HEK293 (cell line): ENCODE measurements around the gene EIF4H.

Experiments
- CTCF ChIA-PET: fragments of 350-600 bp; formaldehyde crosslinking; extraction: SDS; loops from one replicate; lab custom pipeline; 2021; ENCODE audit warnings: antibody characterized with exemption; lab: Yijun Ruan, JAX
- POLR2A ChIA-PET: fragments of 300-600 bp; formaldehyde crosslinking; extraction: SDS; loops from one replicate; lab custom pipeline; 2020; ENCODE audit warnings: antibody characterized with exemption, inconsistent platforms; lab: Yijun Ruan, JAX
- H3K27ac ChIP-seq: fragments of 200-500 bp; sonication (Bioruptor generic); 2 replicates; pipeline ENCODE4 v1.5.1; 2014; ENCODE audit warnings: low read depth, low read length, control low read depth, inconsistent platforms; ENCODE audit errors: extremely low read depth
- H3K36me3 ChIP-seq, 2 experiments: fragments of 200-500 bp in 1 of 2; sonication (Bioruptor generic) in 1 of 2; 1 replicate in 1 of 2; 2 replicates in 1 of 2; pipeline ENCODE4 v1.5.1; 2014 to 2017; ENCODE audit warnings: inconsistent platforms in 2 of 2, low read length in 2 of 2; ENCODE audit not compliant: control insufficient read depth in 2 of 2, insufficient read depth in 1 of 2
- H3K4me1 ChIP-seq: fragments of 200-500 bp; sonication (Bioruptor generic); 2 replicates; pipeline ENCODE4 v1.5.1; 2014; ENCODE audit warnings: mild to moderate bottlenecking, low read length, inconsistent platforms; ENCODE audit not compliant: control insufficient read depth, insufficient read depth
- H3K4me3 ChIP-seq: 2 replicates; pipeline ENCODE4 v1.5.1; 2011; ENCODE audit warnings: low read depth, mild to moderate bottlenecking, control low read depth, low read length, moderate library complexity
- H3K9me3 ChIP-seq: fragments of 200-500 bp; sonication (Bioruptor generic); 2 replicates; pipeline ENCODE4 v1.5.1; 2014; ENCODE audit warnings: low read depth, low read length, inconsistent platforms; ENCODE audit not compliant: control insufficient read depth, insufficient read depth
- EGR2 ChIP-seq: fragments of 450-650 bp; formaldehyde crosslinking; IDR thresholded peaks from 2 replicates; pipeline ENCODE4 v1.5.1; 2016; ENCODE audit warnings: low read depth, missing biosample characterization, missing genetic modification characterization
- GLI4 ChIP-seq: fragments of 450-650 bp; formaldehyde crosslinking; IDR thresholded peaks from 2 replicates; pipeline ENCODE4 v1.5.1; 2016; ENCODE audit warnings: missing biosample characterization, missing genetic modification characterization
- GLIS1 ChIP-seq: fragments of 450-650 bp; formaldehyde crosslinking; IDR thresholded peaks from 2 replicates; pipeline ENCODE4 v1.5.1; 2016; ENCODE audit warnings: missing biosample characterization, missing genetic modification characterization
- GLIS2 ChIP-seq: fragments of 450-650 bp; formaldehyde crosslinking; IDR thresholded peaks from 2 replicates; pipeline ENCODE4 v1.5.1; 2016; ENCODE audit warnings: missing biosample characterization, missing genetic modification characterization
- MYNN ChIP-seq: fragments of 450-650 bp; formaldehyde crosslinking; IDR thresholded peaks from 2 replicates; pipeline ENCODE4 v1.5.1; 2016; ENCODE audit warnings: missing biosample characterization, missing genetic modification characterization, borderline replicate concordance
- SETDB1 ChIP-seq: IDR thresholded peaks from one replicate; pipeline ENCODE4 v1.6.1; 2017; ENCODE audit warnings: mild to moderate bottlenecking, low read length, moderate library complexity, mixed read lengths; ENCODE audit not compliant: insufficient read length
- TCF7L2 ChIP-seq: IDR thresholded peaks from 2 replicates; pipeline ENCODE4 v1.6.1; 2011; ENCODE audit warnings: low read depth, mild to moderate bottlenecking, inconsistent platforms, low read length, moderate library complexity, borderline replicate concordance
- ZBTB1 ChIP-seq: fragments of 450-650 bp; formaldehyde crosslinking; IDR thresholded peaks from 2 replicates; pipeline ENCODE4 v1.5.1; 2016; ENCODE audit warnings: missing biosample characterization, missing genetic modification characterization
- ZFP41 ChIP-seq: fragments of 450-650 bp; formaldehyde crosslinking; IDR thresholded peaks from 2 replicates; pipeline ENCODE4 v1.5.1; 2016; ENCODE audit warnings: missing biosample characterization, missing genetic modification characterization, borderline replicate concordance
- ZNF223 ChIP-seq: fragments of 450-650 bp; formaldehyde crosslinking; IDR thresholded peaks from 2 replicates; pipeline ENCODE4 v1.5.1; 2016; ENCODE audit warnings: missing biosample characterization, missing genetic modification characterization
- ZNF341 ChIP-seq: fragments of 450-650 bp; formaldehyde crosslinking; IDR thresholded peaks from 2 replicates; pipeline ENCODE4; 2016; ENCODE audit warnings: low read depth, missing biosample characterization, missing genetic modification characterization
- ZNF560 ChIP-seq: fragments of 450-650 bp; formaldehyde crosslinking; IDR thresholded peaks from 2 replicates; pipeline ENCODE4 v1.5.1; 2017; ENCODE audit warnings: missing biosample characterization, missing genetic modification characterization, borderline replicate concordance
- ZNF571 ChIP-seq: fragments of 450-650 bp; formaldehyde crosslinking; IDR thresholded peaks from 2 replicates; pipeline ENCODE4 v1.5.0; 2017; ENCODE audit warnings: missing biosample characterization, missing genetic modification characterization
- ZNF585B ChIP-seq: fragments of 450-650 bp; formaldehyde crosslinking; IDR thresholded peaks from 2 replicates; pipeline ENCODE4 v1.5.1; 2016; ENCODE audit warnings: missing biosample characterization, missing genetic modification characterization
- ZNF621 ChIP-seq: fragments of 450-650 bp; formaldehyde crosslinking; IDR thresholded peaks from 2 replicates; pipeline ENCODE4 v1.5.1; 2017; ENCODE audit warnings: missing biosample characterization, missing genetic modification characterization
- ZNF626 ChIP-seq: fragments of 450-650 bp; sonication (Bioruptor Pico); formaldehyde crosslinking; IDR thresholded peaks from 2 replicates; pipeline ENCODE4 v1.5.1; 2018; ENCODE audit warnings: missing biosample characterization, missing genetic modification characterization, inconsistent platforms
- ZNF629 ChIP-seq: fragments of 450-650 bp; formaldehyde crosslinking; IDR thresholded peaks from 2 replicates; pipeline ENCODE4 v1.5.1; 2017; ENCODE audit warnings: missing biosample characterization, missing genetic modification characterization
- TF ChIP-seq, protein P1 (sequence below): fragments of 450-650 bp; formaldehyde crosslinking; IDR thresholded peaks from 2 replicates; pipeline ENCODE4 v1.5.1; 2016; ENCODE audit warnings: missing biosample characterization, missing genetic modification characterization, low read depth
- TF ChIP-seq, protein P2 (sequence below): fragments of 450-650 bp; formaldehyde crosslinking; IDR thresholded peaks from 2 replicates; pipeline ENCODE4 v1.5.1; 2016; ENCODE audit warnings: missing biosample characterization, missing genetic modification characterization
- TF ChIP-seq, protein P3 (sequence below): fragments of 450-650 bp; formaldehyde crosslinking; IDR thresholded peaks from 2 replicates; pipeline ENCODE4 v1.5.1; 2016; ENCODE audit warnings: missing biosample characterization, missing genetic modification characterization
- TF ChIP-seq, protein P4 (sequence below): fragments of 450-650 bp; formaldehyde crosslinking; IDR thresholded peaks from 2 replicates; pipeline ENCODE4 v1.5.1; 2016; ENCODE audit warnings: missing biosample characterization, missing genetic modification characterization
- TF ChIP-seq, protein P5 (sequence below): fragments of 450-650 bp; formaldehyde crosslinking; IDR thresholded peaks from 2 replicates; pipeline ENCODE4 v1.5.1; 2016; ENCODE audit warnings: missing biosample characterization, missing genetic modification characterization
- TF ChIP-seq, protein P6 (sequence below): fragments of 450-650 bp; formaldehyde crosslinking; IDR thresholded peaks from 2 replicates; pipeline ENCODE4 v1.5.1; 2016; ENCODE audit warnings: missing biosample characterization, missing genetic modification characterization

EIF4H gene

DNA sequence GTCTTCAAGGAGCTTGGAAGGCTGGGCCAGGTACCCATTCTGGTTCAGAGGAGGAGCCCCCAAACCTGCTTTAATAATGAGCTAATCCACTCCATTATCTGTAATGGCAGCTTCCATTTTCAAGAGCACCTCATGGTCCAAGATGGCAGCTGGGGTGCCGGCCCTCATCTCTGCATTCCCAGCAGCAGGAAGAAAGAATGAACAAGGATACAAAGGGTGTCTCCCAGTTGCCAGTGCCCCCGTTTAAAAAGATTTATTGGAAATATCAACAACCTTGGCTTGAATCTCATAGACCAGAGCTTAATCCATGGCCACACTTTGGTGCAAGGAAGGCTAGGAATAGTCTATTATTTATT, 44.2 kb downstream of the EIF4H start (continued):
- TF ChIP-seq, protein P1, sequence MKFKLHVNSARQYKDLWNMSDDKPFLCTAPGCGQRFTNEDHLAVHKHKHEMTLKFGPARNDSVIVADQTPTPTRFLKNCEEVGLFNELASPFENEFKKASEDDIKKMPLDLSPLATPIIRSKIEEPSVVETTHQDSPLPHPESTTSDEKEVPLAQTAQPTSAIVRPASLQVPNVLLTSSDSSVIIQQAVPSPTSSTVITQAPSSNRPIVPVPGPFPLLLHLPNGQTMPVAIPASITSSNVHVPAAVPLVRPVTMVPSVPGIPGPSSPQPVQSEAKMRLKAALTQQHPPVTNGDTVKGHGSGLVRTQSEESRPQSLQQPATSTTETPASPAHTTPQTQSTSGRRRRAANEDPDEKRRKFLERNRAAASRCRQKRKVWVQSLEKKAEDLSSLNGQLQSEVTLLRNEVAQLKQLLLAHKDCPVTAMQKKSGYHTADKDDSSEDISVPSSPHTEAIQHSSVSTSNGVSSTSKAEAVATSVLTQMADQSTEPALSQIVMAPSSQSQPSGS (tag by site-specific recombination) = no peak
- no peak for TF ChIP-seq ZNF621

DNA sequence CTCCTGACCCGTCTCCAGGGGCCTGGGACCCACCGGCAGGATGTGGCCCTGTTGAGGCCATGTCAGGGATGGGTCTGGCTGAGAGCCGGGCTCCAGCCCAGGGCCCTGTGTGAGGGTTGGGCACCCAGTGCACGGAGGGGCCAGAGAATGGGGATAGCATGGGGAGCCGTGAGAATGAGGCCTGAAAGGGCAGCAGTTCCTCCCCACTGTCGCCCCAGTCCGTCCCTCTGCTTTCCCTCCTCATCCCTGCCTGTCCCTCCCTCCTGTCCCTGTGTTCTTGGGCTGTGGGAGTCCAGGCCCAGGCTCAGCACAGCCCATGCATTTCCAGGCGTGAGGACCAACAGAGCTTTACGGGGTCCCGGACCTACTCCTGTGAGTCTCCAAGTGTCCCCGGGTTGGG, 45.3 kb downstream of the EIF4H start:
- no peak overlapping the region for H3K27ac ChIP-seq
- no peaks in the 10 kb centered on the region for H3K4me1 ChIP-seq
- H3K9me3 ChIP-seq = no peaks in the 10 kb centered on the region
- TF ChIP-seq ZNF629 (tag by site-specific recombination) (no peak), ZNF560 (tag by site-specific recombination) (no peak), ZNF341 (tag by site-specific recombination) (no peak), SETDB1 (no peak), ZNF571 (no peak), TCF7L2 (no peak), ZNF626 (tag by site-specific recombination) (no peak), MYNN (tag by site-specific recombination) (no peak), GLI4 (no peak), ZNF585B (tag by site-specific recombination) (no peak), EGR2 (tag by site-specific recombination) (no peak), ZBTB1 (tag by site-specific recombination) (no peak)
- TF ChIP-seq, protein P2, sequence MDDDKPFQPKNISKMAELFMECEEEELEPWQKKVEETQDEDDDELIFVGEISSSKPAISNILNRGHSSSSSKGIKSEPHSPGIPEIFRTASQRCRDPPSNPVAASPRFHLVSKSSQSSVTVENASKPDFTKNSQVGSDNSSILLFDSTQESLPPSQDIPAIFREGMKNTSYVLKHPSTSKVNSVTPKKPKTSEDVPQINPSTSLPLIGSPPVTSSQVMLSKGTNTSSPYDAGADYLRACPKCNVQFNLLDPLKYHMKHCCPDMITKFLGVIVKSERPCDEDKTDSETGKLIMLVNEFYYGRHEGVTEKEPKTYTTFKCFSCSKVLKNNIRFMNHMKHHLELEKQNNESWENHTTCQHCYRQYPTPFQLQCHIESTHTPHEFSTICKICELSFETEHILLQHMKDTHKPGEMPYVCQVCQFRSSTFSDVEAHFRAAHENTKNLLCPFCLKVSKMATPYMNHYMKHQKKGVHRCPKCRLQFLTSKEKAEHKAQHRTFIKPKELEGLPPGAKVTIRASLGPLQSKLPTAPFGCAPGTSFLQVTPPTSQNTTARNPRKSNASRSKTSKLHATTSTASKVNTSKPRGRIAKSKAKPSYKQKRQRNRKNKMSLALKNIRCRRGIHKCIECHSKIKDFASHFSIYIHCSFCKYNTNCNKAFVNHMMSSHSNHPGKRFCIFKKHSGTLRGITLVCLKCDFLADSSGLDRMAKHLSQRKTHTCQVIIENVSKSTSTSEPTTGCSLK (tag by site-specific recombination) = no peak
- TF ChIP-seq, protein P3, sequence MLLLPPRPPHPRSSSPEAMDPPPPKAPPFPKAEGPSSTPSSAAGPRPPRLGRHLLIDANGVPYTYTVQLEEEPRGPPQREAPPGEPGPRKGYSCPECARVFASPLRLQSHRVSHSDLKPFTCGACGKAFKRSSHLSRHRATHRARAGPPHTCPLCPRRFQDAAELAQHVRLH (tag by site-specific recombination) = no peak
- TF ChIP-seq, protein P4, sequence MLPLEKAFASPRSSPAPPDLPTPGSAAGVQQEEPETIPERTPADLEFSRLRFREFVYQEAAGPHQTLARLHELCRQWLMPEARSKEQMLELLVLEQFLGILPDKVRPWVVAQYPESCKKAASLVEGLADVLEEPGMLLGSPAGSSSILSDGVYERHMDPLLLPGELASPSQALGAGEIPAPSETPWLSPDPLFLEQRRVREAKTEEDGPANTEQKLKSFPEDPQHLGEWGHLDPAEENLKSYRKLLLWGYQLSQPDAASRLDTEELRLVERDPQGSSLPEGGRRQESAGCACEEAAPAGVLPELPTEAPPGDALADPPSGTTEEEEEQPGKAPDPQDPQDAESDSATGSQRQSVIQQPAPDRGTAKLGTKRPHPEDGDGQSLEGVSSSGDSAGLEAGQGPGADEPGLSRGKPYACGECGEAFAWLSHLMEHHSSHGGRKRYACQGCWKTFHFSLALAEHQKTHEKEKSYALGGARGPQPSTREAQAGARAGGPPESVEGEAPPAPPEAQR (tag by site-specific recombination) = no peak
- peaks cover 0 to 4% of the 10 kb centered on the region in 2 experiments; a peak in 1 of 3 replicates for H3K36me3 ChIP-seq
- CTCF ChIA-PET = interaction anchor here (0.6 to 1.7 kb wide), 2 partner anchors 13 to 181 kb away, joined by 3 to 5 read pairs; no protein-coding TSS in a partner anchor
- POLR2A ChIA-PET = no interaction called here
- no peak overlapping the region for H3K4me3 ChIP-seq

DNA sequence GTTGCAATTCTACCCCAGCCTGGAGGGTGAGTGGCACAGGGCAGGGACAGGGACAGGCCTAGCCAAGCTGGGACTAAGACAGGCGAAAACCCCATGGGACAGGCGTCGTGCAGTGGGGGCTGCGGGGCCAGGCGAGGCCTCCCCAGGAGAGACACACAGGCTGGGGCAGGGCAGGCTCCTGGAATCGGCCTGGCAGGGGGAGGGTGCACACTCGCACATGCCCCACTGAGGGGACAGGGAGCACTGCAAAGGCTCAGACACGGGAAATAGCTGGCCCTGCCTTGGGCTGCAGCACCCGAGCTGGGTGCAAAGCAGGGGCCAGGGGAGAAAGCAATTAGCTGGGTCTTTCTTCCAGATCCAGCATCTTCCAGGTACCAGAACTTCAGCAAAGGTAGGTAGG, 46.1 kb downstream of the EIF4H start:
- Histone ChIP-seq H3K4me3 (no peak overlapping the region), H3K27ac (no peak overlapping the region), H3K9me3 (no peaks in the 10 kb centered on the region), H3K36me3 (peaks cover 0 to 6% of the 10 kb centered on the region in 2 experiments; a peak in 1 of 3 replicates), H3K4me1 (no peaks in the 10 kb centered on the region)
- ChIA-PET POLR2A (no interaction called here), CTCF (interaction anchor here (0.6 to 1.7 kb wide), 3 partner anchors 14 to 181 kb away, joined by 3 to 5 read pairs (median 3); no protein-coding TSS in a partner anchor)
- TF ChIP-seq, protein P5, sequence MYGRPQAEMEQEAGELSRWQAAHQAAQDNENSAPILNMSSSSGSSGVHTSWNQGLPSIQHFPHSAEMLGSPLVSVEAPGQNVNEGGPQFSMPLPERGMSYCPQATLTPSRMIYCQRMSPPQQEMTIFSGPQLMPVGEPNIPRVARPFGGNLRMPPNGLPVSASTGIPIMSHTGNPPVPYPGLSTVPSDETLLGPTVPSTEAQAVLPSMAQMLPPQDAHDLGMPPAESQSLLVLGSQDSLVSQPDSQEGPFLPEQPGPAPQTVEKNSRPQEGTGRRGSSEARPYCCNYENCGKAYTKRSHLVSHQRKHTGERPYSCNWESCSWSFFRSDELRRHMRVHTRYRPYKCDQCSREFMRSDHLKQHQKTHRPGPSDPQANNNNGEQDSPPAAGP (tag by site-specific recombination) = 0 out of 2 replicates have a peak, but pooled peaks have one; percentile 58
- peak; percentile 18 for TF ChIP-seq GLIS1 (tag by site-specific recombination)
- TF ChIP-seq ZFP41 (tag by site-specific recombination) = no peak
- TF ChIP-seq GLIS2 = peak; percentile 10
- TF ChIP-seq ZNF223 = no peak
- TF ChIP-seq, protein P6, sequence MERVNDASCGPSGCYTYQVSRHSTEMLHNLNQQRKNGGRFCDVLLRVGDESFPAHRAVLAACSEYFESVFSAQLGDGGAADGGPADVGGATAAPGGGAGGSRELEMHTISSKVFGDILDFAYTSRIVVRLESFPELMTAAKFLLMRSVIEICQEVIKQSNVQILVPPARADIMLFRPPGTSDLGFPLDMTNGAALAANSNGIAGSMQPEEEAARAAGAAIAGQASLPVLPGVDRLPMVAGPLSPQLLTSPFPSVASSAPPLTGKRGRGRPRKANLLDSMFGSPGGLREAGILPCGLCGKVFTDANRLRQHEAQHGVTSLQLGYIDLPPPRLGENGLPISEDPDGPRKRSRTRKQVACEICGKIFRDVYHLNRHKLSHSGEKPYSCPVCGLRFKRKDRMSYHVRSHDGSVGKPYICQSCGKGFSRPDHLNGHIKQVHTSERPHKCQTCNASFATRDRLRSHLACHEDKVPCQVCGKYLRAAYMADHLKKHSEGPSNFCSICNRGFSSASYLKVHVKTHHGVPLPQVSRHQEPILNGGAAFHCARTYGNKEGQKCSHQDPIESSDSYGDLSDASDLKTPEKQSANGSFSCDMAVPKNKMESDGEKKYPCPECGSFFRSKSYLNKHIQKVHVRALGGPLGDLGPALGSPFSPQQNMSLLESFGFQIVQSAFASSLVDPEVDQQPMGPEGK (tag by site-specific recombination) = peak; percentile 51; the same call in 1 of the 2 replicates
